NCI-H1105 (cell line): ENCODE data around the gene MARS1.

Experiments
- DNase-seq: peaks from one replicate; lab custom pipeline; 2025; lab: John Stamatoyannopoulos, UW

MARS1 gene

GRCh38 chr12:57458665-57459054, 29.2 kb upstream of the MARS1 start:
- no peak for DNase-seq

DNA sequence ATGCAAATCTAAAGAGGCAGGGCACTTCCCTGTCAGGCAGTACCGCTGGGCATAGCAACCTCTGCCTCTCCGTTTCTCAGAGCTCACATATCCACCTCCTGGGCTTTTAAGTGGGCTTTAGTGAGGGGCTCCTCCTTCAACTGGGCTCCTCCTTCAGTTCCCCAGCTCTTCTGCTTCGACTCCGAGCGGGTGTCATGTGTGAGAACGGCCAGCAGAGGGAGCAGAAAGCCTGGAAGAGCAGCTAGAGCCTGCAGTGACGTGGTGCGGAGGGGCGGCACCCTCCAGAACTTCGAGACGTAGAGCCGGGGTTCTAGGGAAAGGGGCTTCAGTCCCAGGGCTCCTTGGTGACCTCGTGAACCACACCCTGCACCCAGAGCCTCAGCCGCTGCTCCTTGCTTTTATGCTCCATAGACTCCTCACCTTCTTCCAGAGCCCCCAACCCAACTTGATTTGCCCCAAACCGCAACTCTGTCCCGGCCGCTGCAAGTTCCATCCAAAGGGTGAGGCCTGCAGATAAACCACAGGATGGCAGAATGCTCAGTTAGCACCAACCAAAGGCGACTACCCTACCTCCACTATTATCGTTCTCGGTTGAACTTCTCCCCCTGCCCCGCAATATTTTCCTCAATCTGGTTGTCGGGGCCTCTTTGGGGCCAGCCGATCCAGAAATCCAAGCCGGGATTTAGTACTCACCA, 28.7 kb upstream of the MARS1 start:
- DNase-seq = peak; percentile 74

GRCh38 chr12:57459750-57460467, 28.0 kb upstream of the MARS1 start, which contains the start of gene GLI1:
Gene GLI1, plus strand, starts transcription at chr12:57459785. Its CDS starts 3,907 bp downstream, at chr12:57463692.
- DNase-seq = no peak

GRCh38 chr12:57460468-57460784, 27.4 kb upstream of the MARS1 start:
- DNase-seq = no peak

- DNase-seq = no peak
These were observed 27.0 kb upstream of the MARS1 start for GRCh38 chr12:57460841-57461275.

DNA sequence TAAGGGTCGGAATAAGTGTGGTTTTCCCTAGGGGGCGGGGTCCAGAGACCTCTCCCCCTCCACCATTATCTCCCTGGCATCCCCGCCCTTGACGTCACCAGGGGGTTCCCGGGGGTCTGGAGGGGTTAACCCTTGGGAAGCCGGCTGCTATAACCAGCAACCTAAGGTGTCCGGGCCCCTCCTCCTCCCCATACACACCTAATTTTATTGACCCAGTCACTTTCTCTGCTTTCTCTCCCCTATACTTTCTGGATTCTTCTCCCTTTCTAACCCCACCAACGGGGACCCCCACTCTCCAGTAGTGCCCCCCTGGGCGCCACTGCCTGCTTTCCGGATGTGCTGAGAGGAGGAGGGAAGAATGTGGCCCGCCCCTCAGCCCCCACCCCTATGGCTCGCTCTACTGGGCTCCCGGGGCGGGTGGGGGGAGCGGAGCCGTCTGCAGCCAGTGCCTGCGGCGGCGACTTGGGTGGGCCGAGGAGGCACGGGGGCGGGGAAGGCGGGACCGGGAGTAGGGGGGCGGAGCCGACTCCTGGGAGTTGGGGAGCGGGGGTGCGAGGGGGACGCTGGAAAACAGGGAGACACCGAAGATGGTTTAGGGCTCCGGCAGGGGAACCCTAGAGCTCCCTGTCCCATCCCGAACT, 26.5 kb upstream of the MARS1 start:
- DNase-seq = no peak

- no peak for DNase-seq
These were observed 26.0 kb upstream of the MARS1 start for GRCh38 chr12:57461917-57462250.

DNA sequence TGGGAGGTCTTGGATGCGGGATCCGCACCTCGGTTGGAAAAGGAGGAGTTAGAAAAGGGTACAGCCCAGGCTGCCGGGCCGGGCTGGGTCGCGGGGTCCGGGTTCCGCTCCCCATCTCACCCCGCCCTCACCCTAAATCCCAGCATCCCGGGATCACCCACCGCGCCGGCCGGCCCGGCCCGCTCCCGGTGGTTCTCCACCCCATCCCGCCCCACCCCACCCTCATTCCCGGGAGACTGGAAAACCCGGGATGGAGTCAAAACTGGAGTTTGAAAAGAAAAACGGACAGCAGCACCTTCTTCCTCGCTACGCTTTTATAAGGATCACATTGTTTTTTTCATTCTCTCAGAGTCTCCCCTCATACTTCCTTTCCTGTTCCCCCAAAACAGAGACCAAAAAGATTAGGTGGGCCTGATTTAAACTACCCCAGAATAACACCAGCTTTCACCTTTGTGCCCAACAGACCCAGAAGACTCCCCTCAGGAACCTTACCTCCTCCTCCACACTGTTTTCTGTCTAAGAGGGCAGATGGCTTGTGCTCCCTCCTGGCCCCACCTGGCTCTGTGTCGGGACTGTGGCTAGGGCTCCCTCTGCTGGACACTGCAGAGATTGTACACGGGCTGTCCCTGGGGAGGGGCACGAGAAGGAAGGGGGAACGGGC, 25.5 kb upstream of the MARS1 start:
- peak; percentile 73 for DNase-seq

DNA sequence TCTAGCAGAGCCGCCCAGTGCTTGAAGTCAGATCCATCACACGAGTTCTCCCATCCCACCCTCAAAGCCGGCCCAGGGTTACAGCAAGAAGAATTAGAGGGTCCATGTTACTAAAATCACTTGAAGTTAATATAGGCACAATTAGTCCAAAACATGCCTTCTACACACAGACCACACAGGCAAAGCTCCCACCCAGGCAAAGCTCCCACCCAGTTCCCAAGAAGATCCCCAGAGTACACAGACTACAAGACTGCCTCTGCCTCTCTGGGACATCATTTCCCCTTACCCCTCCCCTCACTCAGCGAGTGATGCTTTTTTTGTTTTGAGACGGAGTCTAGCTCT, 25.0 kb upstream of the MARS1 start:
- DNase-seq = no peak

DNA sequence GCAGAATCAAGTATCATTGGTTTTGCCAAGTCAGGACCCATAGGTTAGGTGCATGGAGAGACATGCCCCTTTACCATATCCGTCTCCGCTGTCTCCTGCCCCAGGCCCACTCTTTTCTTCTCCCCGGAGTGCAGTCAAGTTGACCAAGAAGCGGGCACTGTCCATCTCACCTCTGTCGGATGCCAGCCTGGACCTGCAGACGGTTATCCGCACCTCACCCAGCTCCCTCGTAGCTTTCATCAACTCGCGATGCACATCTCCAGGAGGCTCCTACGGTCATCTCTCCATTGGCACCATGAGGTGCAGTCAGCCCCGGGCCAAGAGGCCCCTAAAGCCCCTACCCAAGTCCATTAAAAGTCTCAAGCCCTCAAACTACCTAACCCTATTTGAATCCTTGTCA, 23.3 kb upstream of the MARS1 start:
- DNase-seq = no peak

DNA sequence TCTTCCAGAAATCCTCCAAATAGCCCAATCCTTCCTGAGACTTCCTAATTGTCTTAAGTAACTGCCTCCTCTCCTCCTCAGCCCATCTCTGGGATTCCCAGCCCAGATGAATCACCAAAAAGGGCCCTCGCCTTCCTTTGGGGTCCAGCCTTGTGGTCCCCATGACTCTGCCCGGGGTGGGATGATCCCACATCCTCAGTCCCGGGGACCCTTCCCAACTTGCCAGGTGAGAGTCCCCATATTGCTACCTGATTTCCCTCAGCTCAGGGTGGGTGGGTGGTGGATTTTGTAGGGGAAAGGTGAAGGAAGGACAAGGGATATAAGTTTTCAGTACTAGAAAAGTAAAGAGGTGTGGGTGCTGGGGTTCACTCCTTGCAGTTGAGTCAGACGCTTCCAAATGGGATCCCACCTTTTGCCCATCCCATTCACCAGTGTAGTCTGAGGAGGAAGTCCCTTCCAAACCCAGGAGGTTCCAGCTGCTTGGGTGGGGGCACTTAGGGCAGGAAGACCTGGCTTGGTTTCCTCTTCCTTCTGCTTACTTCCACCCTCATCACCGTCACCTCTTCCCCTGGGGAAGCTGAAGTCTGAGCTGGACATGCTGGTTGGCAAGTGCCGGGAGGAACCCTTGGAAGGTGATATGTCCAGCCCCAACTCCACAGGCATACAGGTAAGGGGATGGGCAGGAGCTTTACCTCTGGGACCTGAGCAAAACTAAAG, 22.7 kb upstream of the MARS1 start:
- no peak for DNase-seq

GRCh38 chr12:57465747-57466505, 21.9 kb upstream of the MARS1 start:
- no peak for DNase-seq

DNA sequence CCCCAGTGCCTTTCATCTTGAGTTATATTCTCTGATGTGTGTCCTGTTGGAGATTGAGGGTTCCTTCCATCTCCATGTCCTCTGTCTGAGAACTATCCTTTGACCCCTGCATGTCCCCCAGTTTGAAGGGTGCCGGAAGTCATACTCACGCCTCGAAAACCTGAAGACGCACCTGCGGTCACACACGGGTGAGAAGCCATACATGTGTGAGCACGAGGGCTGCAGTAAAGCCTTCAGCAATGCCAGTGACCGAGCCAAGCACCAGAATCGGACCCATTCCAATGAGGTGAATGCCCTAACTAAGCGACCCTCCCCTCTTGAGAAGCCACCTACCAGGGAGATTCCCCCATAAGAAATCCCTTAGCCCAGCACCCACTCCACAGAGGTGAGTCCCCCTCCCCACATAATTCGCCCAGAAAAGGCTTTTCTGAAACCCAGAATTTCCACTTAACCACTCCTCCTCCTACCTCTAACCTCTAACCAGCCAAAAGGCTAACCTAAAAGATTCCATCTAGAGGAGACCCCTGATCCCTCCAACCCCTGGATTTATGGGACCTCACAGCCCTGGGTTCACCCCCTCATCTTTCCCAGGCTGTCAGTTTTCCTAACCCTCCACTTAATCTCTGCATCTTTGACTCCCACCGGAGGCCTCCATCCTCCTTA, 20.5 kb upstream of the MARS1 start:
- no peak for DNase-seq

DNA sequence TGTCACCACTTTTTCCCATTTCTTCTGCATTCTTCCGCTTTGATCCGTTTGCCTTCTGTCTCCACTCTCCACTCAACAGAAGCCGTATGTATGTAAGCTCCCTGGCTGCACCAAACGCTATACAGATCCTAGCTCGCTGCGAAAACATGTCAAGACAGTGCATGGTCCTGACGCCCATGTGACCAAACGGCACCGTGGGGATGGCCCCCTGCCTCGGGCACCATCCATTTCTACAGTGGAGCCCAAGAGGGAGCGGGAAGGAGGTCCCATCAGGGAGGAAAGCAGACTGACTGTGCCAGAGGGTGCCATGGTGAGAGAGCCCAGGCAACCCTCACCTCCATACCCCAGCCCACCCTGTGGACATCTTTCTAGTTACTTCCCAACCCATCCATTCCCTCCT, 20.0 kb upstream of the MARS1 start:
- DNase-seq = no peak

DNA sequence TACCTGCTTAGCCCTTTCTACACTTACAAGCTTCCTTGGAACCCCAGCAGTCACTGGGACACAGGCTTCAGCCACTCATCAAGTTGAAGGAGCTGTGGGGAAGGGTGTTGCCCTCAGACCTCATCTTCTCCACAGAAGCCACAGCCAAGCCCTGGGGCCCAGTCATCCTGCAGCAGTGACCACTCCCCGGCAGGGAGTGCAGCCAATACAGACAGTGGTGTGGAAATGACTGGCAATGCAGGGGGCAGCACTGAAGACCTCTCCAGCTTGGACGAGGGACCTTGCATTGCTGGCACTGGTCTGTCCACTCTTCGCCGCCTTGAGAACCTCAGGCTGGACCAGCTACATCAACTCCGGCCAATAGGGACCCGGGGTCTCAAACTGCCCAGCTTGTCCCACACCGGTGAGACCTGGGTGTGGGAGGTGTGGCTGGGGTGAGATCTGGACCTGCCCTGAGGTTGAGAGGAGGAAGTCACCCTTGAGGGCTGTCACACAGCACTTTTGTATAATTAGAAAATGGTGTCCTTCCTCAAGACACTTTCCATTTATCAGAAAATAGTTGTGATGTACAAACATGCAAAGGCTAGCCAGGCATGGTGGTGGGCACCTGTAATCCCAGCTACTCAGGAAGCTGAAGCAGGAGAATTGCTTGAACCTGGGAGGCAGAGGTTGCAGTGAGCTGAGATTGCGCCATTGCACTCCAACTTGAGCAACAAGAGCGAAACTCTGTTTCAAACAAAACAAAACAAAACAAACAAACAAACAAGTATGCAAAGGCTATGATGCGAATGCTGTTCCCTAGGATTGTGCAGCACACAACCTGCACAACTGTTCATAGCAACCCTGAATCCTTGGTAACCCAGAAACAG, 18.3 kb upstream of the MARS1 start:
- DNase-seq = no peak

DNA sequence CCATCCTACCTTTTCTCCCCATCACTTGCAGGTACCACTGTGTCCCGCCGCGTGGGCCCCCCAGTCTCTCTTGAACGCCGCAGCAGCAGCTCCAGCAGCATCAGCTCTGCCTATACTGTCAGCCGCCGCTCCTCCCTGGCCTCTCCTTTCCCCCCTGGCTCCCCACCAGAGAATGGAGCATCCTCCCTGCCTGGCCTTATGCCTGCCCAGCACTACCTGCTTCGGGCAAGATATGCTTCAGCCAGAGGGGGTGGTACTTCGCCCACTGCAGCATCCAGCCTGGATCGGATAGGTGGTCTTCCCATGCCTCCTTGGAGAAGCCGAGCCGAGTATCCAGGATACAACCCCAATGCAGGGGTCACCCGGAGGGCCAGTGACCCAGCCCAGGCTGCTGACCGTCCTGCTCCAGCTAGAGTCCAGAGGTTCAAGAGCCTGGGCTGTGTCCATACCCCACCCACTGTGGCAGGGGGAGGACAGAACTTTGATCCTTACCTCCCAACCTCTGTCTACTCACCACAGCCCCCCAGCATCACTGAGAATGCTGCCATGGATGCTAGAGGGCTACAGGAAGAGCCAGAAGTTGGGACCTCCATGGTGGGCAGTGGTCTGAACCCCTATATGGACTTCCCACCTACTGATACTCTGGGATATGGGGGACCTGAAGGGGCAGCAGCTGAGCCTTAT, 17.4 kb upstream of the MARS1 start:
- no peak for DNase-seq

DNA sequence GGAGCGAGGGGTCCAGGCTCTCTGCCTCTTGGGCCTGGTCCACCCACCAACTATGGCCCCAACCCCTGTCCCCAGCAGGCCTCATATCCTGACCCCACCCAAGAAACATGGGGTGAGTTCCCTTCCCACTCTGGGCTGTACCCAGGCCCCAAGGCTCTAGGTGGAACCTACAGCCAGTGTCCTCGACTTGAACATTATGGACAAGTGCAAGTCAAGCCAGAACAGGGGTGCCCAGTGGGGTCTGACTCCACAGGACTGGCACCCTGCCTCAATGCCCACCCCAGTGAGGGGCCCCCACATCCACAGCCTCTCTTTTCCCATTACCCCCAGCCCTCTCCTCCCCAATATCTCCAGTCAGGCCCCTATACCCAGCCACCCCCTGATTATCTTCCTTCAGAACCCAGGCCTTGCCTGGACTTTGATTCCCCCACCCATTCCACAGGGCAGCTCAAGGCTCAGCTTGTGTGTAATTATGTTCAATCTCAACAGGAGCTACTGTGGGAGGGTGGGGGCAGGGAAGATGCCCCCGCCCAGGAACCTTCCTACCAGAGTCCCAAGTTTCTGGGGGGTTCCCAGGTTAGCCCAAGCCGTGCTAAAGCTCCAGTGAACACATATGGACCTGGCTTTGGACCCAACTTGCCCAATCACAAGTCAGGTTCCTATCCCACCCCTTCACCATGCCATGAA, 16.8 kb upstream of the MARS1 start:
- DNase-seq = no peak

DNA sequence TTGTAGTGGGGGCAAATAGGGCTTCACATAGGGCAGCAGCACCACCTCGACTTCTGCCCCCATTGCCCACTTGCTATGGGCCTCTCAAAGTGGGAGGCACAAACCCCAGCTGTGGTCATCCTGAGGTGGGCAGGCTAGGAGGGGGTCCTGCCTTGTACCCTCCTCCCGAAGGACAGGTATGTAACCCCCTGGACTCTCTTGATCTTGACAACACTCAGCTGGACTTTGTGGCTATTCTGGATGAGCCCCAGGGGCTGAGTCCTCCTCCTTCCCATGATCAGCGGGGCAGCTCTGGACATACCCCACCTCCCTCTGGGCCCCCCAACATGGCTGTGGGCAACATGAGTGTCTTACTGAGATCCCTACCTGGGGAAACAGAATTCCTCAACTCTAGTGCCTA, 16.2 kb upstream of the MARS1 start:
- no peak for DNase-seq

DNA sequence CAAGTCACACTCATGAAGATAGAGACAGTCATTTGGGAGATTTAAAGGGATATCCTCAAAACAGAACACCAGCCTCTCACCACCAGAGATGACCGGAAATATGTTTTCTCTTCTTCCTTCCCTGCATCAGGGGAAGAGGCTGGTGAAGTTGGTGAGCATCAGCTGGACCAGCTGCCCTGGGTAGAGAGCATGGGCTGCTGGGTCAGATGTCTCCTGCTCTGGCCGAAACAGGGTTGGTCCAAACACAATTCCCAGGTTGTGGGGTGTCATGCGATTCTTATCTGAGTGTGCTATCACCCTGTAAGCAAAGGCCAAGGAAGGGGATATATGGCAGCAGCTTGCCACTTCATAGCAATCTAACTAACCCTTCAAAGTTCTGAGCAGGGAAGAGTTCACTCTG, 15.5 kb upstream of the MARS1 start:
- no peak for DNase-seq
